Lung (tissue), 12 donors: Measurements from ENCODE around the gene MYO16. TPM values are rescaled to one million over a fixed set of nuclear protein-coding genes. Genes with fewer than 3 reads are reported as not detected.

Experiments used
- ATAC-seq: fragments of 200-7000 bp; cut with Tn5 transposase; one replicate; pipeline ENCODE4 v1.9.1; 2020; ENCODE audit warnings: moderate number of reproducible peaks; ENCODE audit not compliant: insufficient read depth, low FRiP score
- DNase-seq, 3 donors: peaks; one replicate each; pipeline ENCODE4 v3.0.0-alpha.2; 2013 to 2017
- H3K27ac ChIP-seq, 2 donors: one replicate each; pipeline ENCODE4 v1.5.1; 2013; ENCODE audit warnings: mild to moderate bottlenecking in 2 of 2, moderate library complexity in 2 of 2, control low read depth in 1 of 2, inconsistent platforms in 1 of 2, low read depth in 1 of 2, low read length in 1 of 2
- H3K27me3 ChIP-seq, 3 donors: one replicate each; pipeline ENCODE4 v1.5.1; 2013; ENCODE audit warnings: low read length in 2 of 3; ENCODE audit not compliant: control insufficient read depth in 3 of 3, insufficient read depth in 3 of 3
- H3K36me3 ChIP-seq, 4 donors: one replicate each; pipeline ENCODE4 v1.5.1; 2013; ENCODE audit warnings: low read length in 4 of 4, mild to moderate bottlenecking in 1 of 4, moderate library complexity in 1 of 4; ENCODE audit not compliant: control insufficient read depth in 4 of 4, insufficient read depth in 4 of 4
- H3K4me1 ChIP-seq, 5 donors: one replicate each; pipeline ENCODE4 v1.5.1; 2013; ENCODE audit warnings: low read length in 5 of 5, mild to moderate bottlenecking in 2 of 5, moderate library complexity in 1 of 5; ENCODE audit not compliant: control insufficient read depth in 5 of 5, insufficient read depth in 5 of 5
- H3K4me3 ChIP-seq: one replicate; pipeline ENCODE4 v1.5.1; 2013; ENCODE audit warnings: mild to moderate bottlenecking, control low read depth, moderate library complexity
- H3K9ac ChIP-seq, 2 donors: one replicate each; pipeline ENCODE4 v1.5.1; 2013; ENCODE audit warnings: low read length in 2 of 2, control low read depth in 1 of 2; ENCODE audit not compliant: insufficient read depth in 1 of 2
- H3K9me3 ChIP-seq, 4 donors: one replicate each; pipeline ENCODE4 v1.5.1; 2013; ENCODE audit warnings: low read length in 3 of 4, mild to moderate bottlenecking in 1 of 4, moderate library complexity in 1 of 4; ENCODE audit not compliant: control insufficient read depth in 4 of 4, insufficient read depth in 3 of 4
- CTCF ChIP-seq: IDR thresholded peaks from 2 replicates; pipeline ENCODE4 v1.5.1; 2012; ENCODE audit warnings: mild to moderate bottlenecking; ENCODE audit errors: control extremely low read depth, extremely low read depth
- WGBS, 2 donors: extraction: QIAGEN DNeasy Blood & Tissue Kit; methylation state at CpG; one replicate each; pipeline ENCODE4 v1.1.7; 2013; 5-methylcytosine and 5-hydroxymethylcytosine counted together
- polyA plus RNA-seq, 2 donors: library from polyadenylated mRNA; stranded (reverse); fragments of 200-250 nt; gene quantifications; one replicate each; pipeline ENCODE4 v1.2.1, GENCODE V29; 2013
- total RNA-seq, 2 donors: library from RNA; depleted of rRNA in 1 of 2; stranded (reverse); fragments of >200 nt in 1 of 2; gene quantifications; one replicate each; pipeline ENCODE4 v1.2.1, GENCODE V29; 2014 to 2021
- donor health status: control.
- donor health status: control.
- donor health status: Bipolar disorder and iron deficiency.
- donor health status: healthy.
- donor health status: DM: yes; HTN: yes; CAD: no.

Gene MYO16
- total and polyA plus RNA-seq, 4 donors = 0.12 to 13.8 (median 0.88) TPM

GRCh38 chr13:109192306-109192705, 562.9 kb downstream of the MYO16 start:
- H3K27ac ChIP-seq = peak overlapping the region in 1 of 2 donors; percentile 0
- H3K27me3 ChIP-seq = no peaks in the 10 kb centered on the region
- DNase-seq (no peak), ATAC-seq (no peak)
- H3K4me3 ChIP-seq = no peak overlapping the region
- no peak for TF ChIP-seq CTCF
- H3K9ac ChIP-seq = no peak overlapping the region
- no peaks in the 10 kb centered on the region for H3K9me3 ChIP-seq
- peaks cover 0 to 1% (median 0%) of the 10 kb centered on the region in 4 donors for H3K36me3 ChIP-seq
- H3K4me1 ChIP-seq = no peaks in the 10 kb centered on the region

- WGBS, 2 donors = 87 to 88% methylated on average over 9 of the region's 9 CpGs
- DNase-seq = no peak
Observed at GRCh38 chr13:109196948-109197347, 567.5 kb downstream of the MYO16 start.

GRCh38 chr13:109198585-109198984, 569.2 kb downstream of the MYO16 start:
- Histone ChIP-seq H3K36me3 (no peaks in the 10 kb centered on the region), H3K4me1 (no peaks in the 10 kb centered on the region), H3K9ac (no peak overlapping the region), H3K9me3 (no peaks in the 10 kb centered on the region), H3K27me3 (no peaks in the 10 kb centered on the region), H3K4me3 (no peak overlapping the region), H3K27ac (no peak overlapping the region)
- no peak for TF ChIP-seq CTCF
- no peak for DNase-seq
- ATAC-seq = peak; percentile 34
- WGBS, 2 donors = 69 to 90% methylated on average over 3 of the region's 3 CpGs

More at GRCh38 chr13:109196948-109197347, 567.5 kb downstream of the MYO16 start:
- TF ChIP-seq CTCF = no peak
- no peaks in the 10 kb centered on the region for H3K4me1 ChIP-seq
- no peak overlapping the region for H3K27ac ChIP-seq
- no peak overlapping the region for H3K9ac ChIP-seq
- H3K27me3 ChIP-seq = no peaks in the 10 kb centered on the region
- H3K9me3 ChIP-seq = no peaks in the 10 kb centered on the region
- ATAC-seq = no peak
- no peak overlapping the region for H3K4me3 ChIP-seq
- peaks cover 0 to 1% (median 0%) of the 10 kb centered on the region in 4 donors for H3K36me3 ChIP-seq

- DNase-seq = no peak
- 58 to 68% methylated on average over 4 of the region's 4 CpGs for WGBS, 2 donors
- H3K9ac ChIP-seq = no peak overlapping the region
- no peaks in the 10 kb centered on the region for H3K36me3 ChIP-seq
- H3K4me3 ChIP-seq = no peak overlapping the region
- no peaks in the 10 kb centered on the region for H3K27me3 ChIP-seq
- no peaks in the 10 kb centered on the region for H3K9me3 ChIP-seq
- TF ChIP-seq CTCF = no peak
- H3K27ac ChIP-seq = no peak overlapping the region
- no peak for ATAC-seq
- H3K4me1 ChIP-seq = no peaks in the 10 kb centered on the region
Observed at GRCh38 chr13:109199280-109199679, 569.9 kb downstream of the MYO16 start.
